Central memory CD8-positive, alpha-beta T cell (primary cell): ENCODE data around the gene ITPR2.
A peak's percentile ranks its signal among the peaks of the same experiment; 100 is the strongest.
"Not testable (repeated sequence)": the region's sequence is repeated elsewhere in the genome, so short reads cannot be mapped to it uniquely, and the experiment has no call there.

Experiments
- ATAC-seq: fragments of 150-1000 bp; cut with Tn5 transposase; replicated peaks from 2 replicates; pipeline ENCODE4 v1.10.0; 2022; ENCODE audit warnings: mild to moderate bottlenecking, moderate FRiP score, moderate number of reproducible peaks; ENCODE audit not compliant: poor library complexity, severe bottlenecking; ENCODE audit errors: extremely low read depth
- DNase-seq, 2 donors: peaks; one replicate each; pipeline ENCODE4 v3.0.0; 2021; ENCODE audit warnings: low spot score in 2 of 2
- H3K27ac Mint-ChIP-seq: one replicate; pipeline ENCODE4 v1.8.0; 2022; ENCODE audit warnings: low read depth, mild to moderate bottlenecking, moderate library complexity, mixed read lengths
- H3K27me3 Mint-ChIP-seq: one replicate; pipeline ENCODE4 v1.8.0; 2022; ENCODE audit warnings: mixed read lengths
- H3K36me3 Mint-ChIP-seq: one replicate; pipeline ENCODE4 v1.8.0; 2022; ENCODE audit warnings: mild to moderate bottlenecking, moderate library complexity, mixed read lengths; ENCODE audit not compliant: insufficient read depth
- H3K4me1 Mint-ChIP-seq: one replicate; pipeline ENCODE4 v1.8.0; 2022; ENCODE audit warnings: mixed read lengths
- H3K4me3 Mint-ChIP-seq: one replicate; pipeline ENCODE4 v1.8.0; 2022; ENCODE audit warnings: mild to moderate bottlenecking, moderate library complexity, mixed read lengths
- H3K9me3 Mint-ChIP-seq: one replicate; pipeline ENCODE4 v1.8.0; 2022; ENCODE audit warnings: mixed read lengths

ITPR2 gene

GRCh38 chr12:26520109-26520508, 312.9 kb downstream of the ITPR2 start:
- DNase-seq = no peak
- Mint-ChIP-seq H3K9me3 (no peaks in the 10 kb centered on the region), H3K27me3 (no peaks in the 10 kb centered on the region), H3K4me1 (peaks cover 19% of the 10 kb centered on the region), H3K4me3 (no peak overlapping the region), H3K36me3 (no peaks in the 10 kb centered on the region), H3K27ac (peak overlapping the region; percentile 14)
- no peak for ATAC-seq

DNA sequence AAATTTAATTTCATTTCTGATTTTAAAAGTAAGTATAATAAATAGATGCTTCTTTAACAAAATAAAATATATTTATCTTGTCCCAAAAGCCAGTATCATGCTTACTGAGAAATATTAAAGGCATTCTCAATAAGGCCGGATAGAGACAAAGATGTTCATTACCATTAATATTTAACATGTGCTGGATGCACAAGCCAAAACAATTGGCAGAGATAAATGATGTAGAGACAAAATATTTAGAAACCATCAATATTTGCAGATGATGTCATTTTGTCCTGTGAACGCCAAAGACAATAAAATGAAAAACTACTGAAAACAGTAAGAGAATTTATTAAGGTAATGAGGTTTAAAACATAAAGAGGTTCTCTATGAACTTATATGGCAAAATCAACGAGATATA, 313.5 kb downstream of the ITPR2 start:
- no peaks in the 10 kb centered on the region for H3K36me3 Mint-ChIP-seq
- peaks cover 19% of the 10 kb centered on the region for H3K4me1 Mint-ChIP-seq
- H3K9me3 Mint-ChIP-seq = no peaks in the 10 kb centered on the region
- no peak for DNase-seq
- ATAC-seq = no peak
- no peaks in the 10 kb centered on the region for H3K27me3 Mint-ChIP-seq
- no peak overlapping the region for H3K4me3 Mint-ChIP-seq
- peak overlapping the region; percentile 6 for H3K27ac Mint-ChIP-seq

DNA sequence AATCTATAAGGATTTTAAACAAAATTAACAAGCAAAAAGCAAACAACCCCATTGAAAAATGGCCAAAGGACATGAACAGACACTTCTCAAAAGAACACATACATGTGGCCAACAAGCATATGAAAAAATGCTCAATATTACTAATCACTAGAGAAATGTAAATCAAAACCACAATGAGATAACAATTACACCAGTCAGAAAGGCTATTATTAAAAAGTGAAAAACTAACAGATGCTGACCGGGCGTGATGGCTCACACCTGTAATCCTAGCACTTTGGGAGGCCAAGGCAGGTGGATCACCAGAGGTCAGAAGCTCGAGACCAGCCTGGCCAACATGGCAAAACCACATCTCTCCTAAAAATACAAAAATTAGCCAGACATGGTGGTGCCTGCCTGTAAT, 315.7 kb downstream of the ITPR2 start:
- not testable (repeated sequence) for H3K9me3 Mint-ChIP-seq, H3K27me3 Mint-ChIP-seq, H3K4me3 Mint-ChIP-seq, ATAC-seq, DNase-seq, H3K36me3 Mint-ChIP-seq, H3K27ac Mint-ChIP-seq
- H3K4me1 Mint-ChIP-seq = peaks cover 19% of the 10 kb centered on the region

DNA sequence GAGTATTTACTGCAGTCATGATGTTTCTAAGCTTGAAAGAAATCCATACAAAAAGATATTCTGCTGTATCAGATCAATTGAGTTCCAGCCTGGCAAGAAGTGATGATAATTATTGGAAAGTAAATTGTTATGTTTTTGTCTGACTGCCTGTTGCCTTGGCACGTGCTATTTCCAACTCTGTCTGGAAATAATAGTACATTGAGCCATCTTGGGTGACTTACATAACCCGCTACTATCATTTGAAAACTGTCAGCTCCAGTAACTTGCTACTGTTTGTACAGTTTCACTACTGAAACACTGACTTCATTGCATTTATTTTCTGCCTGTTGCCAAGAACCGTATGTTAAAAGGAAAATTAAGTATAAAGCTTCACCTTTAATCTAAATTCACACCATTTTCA, 318.6 kb downstream of the ITPR2 start:
- Mint-ChIP-seq H3K27ac (no peak overlapping the region), H3K4me3 (no peak overlapping the region), H3K4me1 (peaks cover 6% of the 10 kb centered on the region), H3K36me3 (no peaks in the 10 kb centered on the region), H3K27me3 (no peaks in the 10 kb centered on the region), H3K9me3 (no peaks in the 10 kb centered on the region)
- no peak for DNase-seq
- no peak for ATAC-seq

GRCh38 chr12:26513363-26514043, 319.5 kb downstream of the ITPR2 start:
- Mint-ChIP-seq H3K27ac (no peak overlapping the region), H3K4me3 (no peak overlapping the region)
- no peak for ATAC-seq

GRCh38 chr12:26512213-26512612, 320.8 kb downstream of the ITPR2 start:
- H3K9me3 Mint-ChIP-seq = no peaks in the 10 kb centered on the region
- no peaks in the 10 kb centered on the region for H3K36me3 Mint-ChIP-seq
- H3K4me3 Mint-ChIP-seq = no peak overlapping the region
- peaks cover 6% of the 10 kb centered on the region for H3K4me1 Mint-ChIP-seq
- DNase-seq (no peak), ATAC-seq (no peak)
- H3K27me3 Mint-ChIP-seq = no peaks in the 10 kb centered on the region
- H3K27ac Mint-ChIP-seq = no peak overlapping the region

More at GRCh38 chr12:26513363-26514043, 319.5 kb downstream of the ITPR2 start:
- Mint-ChIP-seq H3K4me1 (peaks cover 6% of the 10 kb centered on the region), H3K9me3 (no peaks in the 10 kb centered on the region), H3K36me3 (no peaks in the 10 kb centered on the region), H3K27me3 (no peaks in the 10 kb centered on the region)
- no peak for DNase-seq

- no peak overlapping the region for H3K4me3 Mint-ChIP-seq
- ATAC-seq (no peak), DNase-seq (no peak)
- no peaks in the 10 kb centered on the region for H3K36me3 Mint-ChIP-seq
- peaks cover 6% of the 10 kb centered on the region for H3K4me1 Mint-ChIP-seq
- no peak overlapping the region for H3K27ac Mint-ChIP-seq
- H3K27me3 Mint-ChIP-seq = no peaks in the 10 kb centered on the region
- no peaks in the 10 kb centered on the region for H3K9me3 Mint-ChIP-seq
These were observed 322.7 kb downstream of the ITPR2 start for GRCh38 chr12:26510354-26510674.

DNA sequence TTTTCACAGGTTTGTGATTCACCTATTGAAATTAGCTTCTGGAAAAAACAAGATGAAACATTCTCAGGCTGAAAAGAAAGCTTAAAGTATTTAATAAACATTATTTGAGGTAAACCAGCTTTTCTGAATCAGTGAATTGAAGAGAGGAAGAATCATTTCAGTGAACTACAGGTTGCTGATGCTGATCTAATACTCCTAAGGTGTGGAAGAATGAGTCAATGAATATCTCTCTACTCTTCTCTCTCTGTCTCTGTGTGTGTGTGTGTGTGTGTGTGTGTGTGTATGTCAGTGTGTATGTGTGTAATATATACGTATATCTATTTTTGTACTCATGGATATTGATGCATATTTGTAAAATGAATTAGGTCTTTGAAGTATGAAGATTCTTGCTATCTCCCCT, 325.4 kb downstream of the ITPR2 start:
- Mint-ChIP-seq H3K4me3 (no peak overlapping the region), H3K4me1 (peaks cover 6% of the 10 kb centered on the region), H3K9me3 (no peaks in the 10 kb centered on the region), H3K27me3 (no peaks in the 10 kb centered on the region), H3K36me3 (peaks cover 3% of the 10 kb centered on the region), H3K27ac (no peak overlapping the region)
- DNase-seq (no peak), ATAC-seq (no peak)

GRCh38 chr12:26499979-26500640, 332.9 kb downstream of the ITPR2 start:
- Mint-ChIP-seq H3K27me3 (no peaks in the 10 kb centered on the region), H3K9me3 (no peaks in the 10 kb centered on the region), H3K36me3 (peaks cover 3% of the 10 kb centered on the region), H3K27ac (no peak overlapping the region), H3K4me3 (no peak overlapping the region), H3K4me1 (no peaks in the 10 kb centered on the region)
- no peak for DNase-seq
- ATAC-seq = no peak

DNA sequence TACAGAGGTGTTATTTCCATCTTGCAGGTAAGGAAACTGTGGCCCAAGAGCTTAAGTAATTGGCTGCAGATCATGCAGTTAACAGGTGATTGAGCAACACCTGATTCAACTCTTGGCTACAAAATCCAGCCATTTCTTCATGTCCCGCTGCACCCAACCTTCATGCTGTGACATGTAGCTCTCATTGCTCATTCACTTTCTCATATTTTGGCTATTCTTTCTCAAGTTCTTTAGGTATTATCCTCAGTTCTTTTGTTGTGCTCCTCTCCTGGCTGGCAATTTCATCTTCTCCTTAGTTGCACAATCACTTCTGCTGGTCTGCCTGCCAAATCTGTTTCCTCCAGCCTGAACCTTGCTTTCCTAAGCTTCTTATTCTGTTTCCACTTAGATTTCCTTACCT, 336.8 kb downstream of the ITPR2 start:
- peaks cover 14% of the 10 kb centered on the region for H3K36me3 Mint-ChIP-seq
- ATAC-seq = no peak

GRCh38 chr12:26493656-26494055, 339.3 kb downstream of the ITPR2 start:
- no peak for ATAC-seq
- Mint-ChIP-seq H3K27me3 (no peaks in the 10 kb centered on the region), H3K4me3 (no peak overlapping the region), H3K36me3 (peaks cover 17% of the 10 kb centered on the region), H3K9me3 (no peaks in the 10 kb centered on the region), H3K27ac (no peak overlapping the region), H3K4me1 (no peaks in the 10 kb centered on the region)
- DNase-seq = no peak

More for the DNA sequence above, 336.8 kb downstream of the ITPR2 start:
- DNase-seq = no peak
- H3K27ac Mint-ChIP-seq = no peak overlapping the region
- H3K27me3 Mint-ChIP-seq = no peaks in the 10 kb centered on the region
- H3K4me3 Mint-ChIP-seq = no peak overlapping the region
- no peaks in the 10 kb centered on the region for H3K4me1 Mint-ChIP-seq
- H3K9me3 Mint-ChIP-seq = no peaks in the 10 kb centered on the region

- H3K36me3 Mint-ChIP-seq = peaks cover 17% of the 10 kb centered on the region
- no peaks in the 10 kb centered on the region for H3K9me3 Mint-ChIP-seq
- DNase-seq = no peak
- no peak for ATAC-seq
- H3K4me3 Mint-ChIP-seq = no peak overlapping the region
- no peak overlapping the region for H3K27ac Mint-ChIP-seq
- H3K27me3 Mint-ChIP-seq = no peaks in the 10 kb centered on the region
- H3K4me1 Mint-ChIP-seq = no peaks in the 10 kb centered on the region
These were observed 340.6 kb downstream of the ITPR2 start for GRCh38 chr12:26492406-26492805.

DNA sequence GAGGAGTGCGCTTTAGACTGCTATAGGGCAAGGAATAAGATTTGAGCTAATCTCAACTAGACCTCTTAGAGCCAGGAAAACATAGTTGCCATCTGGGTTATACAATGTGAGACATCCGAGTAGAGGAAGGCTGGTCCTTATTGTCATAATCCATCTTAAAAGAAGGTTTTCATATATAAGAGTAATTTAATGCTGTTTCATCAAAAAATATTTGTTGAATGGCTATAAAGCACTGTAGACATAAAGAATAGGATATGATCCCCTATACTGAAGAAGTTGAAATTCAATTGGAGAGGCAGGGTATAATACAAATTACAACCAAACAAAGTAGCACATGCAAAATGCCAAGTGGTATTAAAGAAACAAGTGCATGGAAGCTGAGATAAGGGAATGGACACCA, 343.1 kb downstream of the ITPR2 start:
- no peak overlapping the region for H3K27ac Mint-ChIP-seq

More for the DNA sequence above, 343.1 kb downstream of the ITPR2 start:
- ATAC-seq = no peak
- H3K36me3 Mint-ChIP-seq = peaks cover 23% of the 10 kb centered on the region
- H3K9me3 Mint-ChIP-seq = no peaks in the 10 kb centered on the region
- no peaks in the 10 kb centered on the region for H3K4me1 Mint-ChIP-seq
- H3K27me3 Mint-ChIP-seq = no peaks in the 10 kb centered on the region
- H3K4me3 Mint-ChIP-seq = no peak overlapping the region
- no peak for DNase-seq
